IPS-18a (cell line): Measurements from ENCODE around the gene SALL1.

Experiments used
- H3K27ac ChIP-seq: one replicate; pipeline ENCODE4 v1.5.1; 2013; ENCODE audit warnings: low read length
- H3K27me3 ChIP-seq: one replicate; pipeline ENCODE4 v1.6.1; 2013; ENCODE audit warnings: mild to moderate bottlenecking, low read length; ENCODE audit not compliant: control insufficient read depth, insufficient read depth
- H3K36me3 ChIP-seq: one replicate; pipeline ENCODE4 v1.6.1; 2013; ENCODE audit warnings: low read depth, low read length; ENCODE audit not compliant: control insufficient read depth
- H3K4me1 ChIP-seq: one replicate; pipeline ENCODE4 v1.6.1; 2013; ENCODE audit warnings: low read depth, low read length; ENCODE audit not compliant: control insufficient read depth
- H3K4me3 ChIP-seq: one replicate; pipeline ENCODE4 v1.5.1; 2013; ENCODE audit warnings: low read length
- H3K9ac ChIP-seq: one replicate; pipeline ENCODE4 v1.6.1; 2013; ENCODE audit warnings: mild to moderate bottlenecking, low read length, moderate library complexity
- H3K9me3 ChIP-seq: one replicate; pipeline ENCODE4 v1.6.1; 2013; ENCODE audit warnings: low read depth, low read length; ENCODE audit not compliant: control insufficient read depth

SALL1 gene

DNA sequence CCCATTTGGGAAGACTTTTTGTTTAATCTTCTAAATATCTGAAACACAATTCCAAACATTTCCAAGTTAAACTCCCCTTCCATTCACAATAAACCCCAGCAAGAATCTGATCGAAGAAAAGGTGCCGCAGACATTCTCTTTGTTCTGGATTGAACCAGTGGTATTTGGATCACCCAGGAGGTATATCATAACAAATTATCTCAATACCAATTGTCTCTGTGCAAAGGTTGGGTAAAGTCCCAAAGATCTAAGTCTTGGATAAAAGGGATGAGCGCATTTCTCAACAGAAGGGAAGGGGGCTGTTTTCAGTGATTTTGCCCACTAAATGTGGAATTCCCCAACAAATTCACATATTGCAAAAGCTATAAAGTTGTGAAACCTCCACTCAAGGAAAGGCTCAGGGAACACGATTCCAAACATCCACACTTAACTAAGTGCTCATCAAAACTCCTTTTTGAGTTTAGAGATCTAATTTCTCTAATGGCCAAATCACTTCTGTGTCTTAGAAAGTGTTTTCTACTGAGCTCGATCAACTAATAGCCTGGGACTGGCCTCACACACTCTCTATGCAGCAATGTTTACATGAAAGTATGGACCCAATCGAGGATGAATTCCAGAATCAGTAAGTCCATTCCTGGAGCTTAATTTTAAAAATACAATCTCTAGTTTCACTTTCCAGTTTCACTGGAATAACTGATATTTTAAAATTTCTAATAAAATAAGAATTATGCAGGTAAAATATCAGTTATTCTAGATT, 30.9 kb downstream of the SALL1 start:
- H3K27me3 ChIP-seq, result peaks cover 8% of the 10 kb centered on the region
- no peak overlapping the region for H3K4me3 ChIP-seq
- H3K9me3 ChIP-seq, result no peaks in the 10 kb centered on the region
- H3K36me3 ChIP-seq, result no peaks in the 10 kb centered on the region
- H3K9ac ChIP-seq, result no peak overlapping the region
- H3K4me1 ChIP-seq, result peaks cover 22% of the 10 kb centered on the region
- no peak overlapping the region for H3K27ac ChIP-seq

DNA sequence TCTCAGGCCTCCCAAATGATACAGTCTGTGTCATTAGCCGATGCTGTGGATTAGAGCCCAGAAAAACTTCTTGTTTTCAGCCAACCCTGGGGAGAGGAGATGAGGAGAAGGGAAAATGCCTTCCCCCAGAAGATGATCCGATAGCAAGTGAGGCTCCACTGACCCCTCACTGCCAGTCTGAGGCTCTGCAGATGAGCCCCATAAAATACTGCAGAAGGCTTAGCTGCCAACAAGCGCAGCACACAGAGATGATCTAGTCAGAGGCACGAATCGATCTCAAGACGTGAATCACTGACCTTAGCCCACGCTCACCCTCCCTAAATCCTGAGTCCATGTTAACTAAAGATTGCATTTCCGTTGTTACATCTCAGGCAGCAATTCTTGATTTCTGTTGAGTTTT, 31.5 kb downstream of the SALL1 start:
- H3K27me3 ChIP-seq, result peaks cover 11% of the 10 kb centered on the region

DNA sequence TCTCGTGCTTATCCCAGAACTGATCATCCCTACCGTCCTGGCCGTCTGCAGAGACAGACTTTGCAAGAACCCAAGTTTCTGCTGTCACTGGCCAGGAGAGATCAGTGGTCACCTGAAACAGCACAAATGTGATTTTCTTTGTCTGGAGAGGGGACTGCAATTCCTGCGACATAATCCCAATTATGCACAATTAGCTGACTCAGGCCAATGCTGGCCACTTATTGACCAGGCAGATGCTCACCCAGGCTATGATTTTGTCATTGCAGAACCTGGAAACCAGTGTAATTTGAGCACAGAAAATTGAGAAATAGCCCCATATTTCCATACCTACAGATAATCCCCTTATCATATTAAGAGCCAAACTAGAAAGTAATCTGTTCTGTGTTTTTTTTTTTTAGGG, 34.7 kb downstream of the SALL1 start:
- Histone ChIP-seq H3K27me3 (peaks cover 43% of the 10 kb centered on the region), H3K9ac (no peak overlapping the region), H3K36me3 (no peaks in the 10 kb centered on the region), H3K9me3 (no peaks in the 10 kb centered on the region), H3K27ac (no peak overlapping the region), H3K4me1 (peaks cover 40% of the 10 kb centered on the region), H3K4me3 (no peak overlapping the region)

More for the DNA sequence above, 31.5 kb downstream of the SALL1 start:
- Histone ChIP-seq H3K36me3 (no peaks in the 10 kb centered on the region), H3K27ac (no peak overlapping the region), H3K9me3 (no peaks in the 10 kb centered on the region), H3K4me1 (peaks cover 25% of the 10 kb centered on the region), H3K4me3 (no peak overlapping the region), H3K9ac (no peak overlapping the region)

DNA sequence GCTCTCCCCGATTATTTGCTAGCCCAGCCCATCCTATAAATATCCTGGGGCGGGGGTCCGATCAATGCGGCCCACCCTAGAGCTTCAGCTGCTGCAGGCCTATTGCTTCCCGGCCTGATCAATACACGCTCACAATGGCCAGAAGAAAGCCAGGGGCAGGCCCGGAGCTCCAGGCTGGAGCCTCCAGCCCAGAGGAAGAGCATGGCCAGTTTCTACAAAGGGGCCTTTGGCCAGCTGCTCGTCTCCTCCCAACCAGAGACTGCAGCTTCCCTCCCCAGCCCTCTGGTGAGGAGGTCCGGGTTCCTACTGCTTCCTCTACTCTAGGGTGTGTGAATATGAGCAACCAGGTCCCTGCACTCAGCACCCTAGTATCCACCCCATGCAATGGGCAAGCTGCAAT, 36.7 kb downstream of the SALL1 start:
- Histone ChIP-seq H3K36me3 (no peaks in the 10 kb centered on the region), H3K4me3 (peak overlapping the region; percentile 52), H3K4me1 (peaks cover 42% of the 10 kb centered on the region), H3K9me3 (no peaks in the 10 kb centered on the region), H3K27me3 (peaks cover 46% of the 10 kb centered on the region), H3K9ac (no peak overlapping the region), H3K27ac (no peak overlapping the region)

DNA sequence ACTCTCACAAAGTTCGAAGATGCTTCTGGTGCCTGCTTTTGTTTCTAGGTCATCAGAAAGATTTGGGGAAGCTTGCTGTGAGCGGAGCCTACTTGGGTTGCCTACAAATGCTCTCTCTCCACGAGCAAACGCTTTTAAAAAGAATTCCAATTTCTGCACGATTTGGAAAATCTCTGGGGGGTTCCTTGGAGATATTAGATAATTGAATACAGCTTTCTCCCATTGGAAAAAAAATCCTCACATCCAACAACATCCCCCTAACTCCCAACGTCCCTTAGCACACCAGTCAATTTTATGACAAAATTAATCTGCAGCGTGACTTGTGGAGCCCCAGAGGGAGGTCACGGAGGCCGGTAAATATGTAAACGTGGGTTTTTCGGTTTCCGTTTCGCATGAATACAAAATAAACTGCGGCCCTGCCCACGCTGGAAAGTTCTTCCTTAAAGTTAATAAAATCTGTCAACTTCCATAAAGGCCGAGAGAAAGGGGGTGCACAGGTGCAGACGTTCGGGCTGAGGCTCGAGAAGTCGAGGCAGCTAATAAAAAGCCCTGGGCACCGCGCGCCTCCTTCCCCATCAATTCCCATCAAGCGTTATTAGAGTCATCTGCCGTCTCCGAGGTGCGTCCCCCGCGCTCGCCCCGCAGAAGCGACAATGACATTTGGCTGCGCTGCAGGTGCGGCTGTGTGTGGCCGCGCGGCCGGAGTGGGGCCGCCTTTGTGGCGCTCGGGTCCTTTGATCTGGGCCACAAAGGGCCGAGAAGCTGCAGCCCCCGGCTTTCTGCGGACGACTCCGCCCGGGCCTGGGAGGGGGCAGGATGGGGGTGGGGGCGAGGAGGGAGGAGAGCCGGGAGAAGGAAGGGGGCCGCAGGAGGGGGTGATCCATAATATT, 37.6 kb downstream of the SALL1 start:
- Histone ChIP-seq H3K9ac (no peak overlapping the region), H3K27me3 (peaks cover 46% of the 10 kb centered on the region), H3K9me3 (no peaks in the 10 kb centered on the region), H3K36me3 (no peaks in the 10 kb centered on the region), H3K4me3 (peak overlapping the region; percentile 52), H3K27ac (no peak overlapping the region), H3K4me1 (peaks cover 42% of the 10 kb centered on the region)

DNA sequence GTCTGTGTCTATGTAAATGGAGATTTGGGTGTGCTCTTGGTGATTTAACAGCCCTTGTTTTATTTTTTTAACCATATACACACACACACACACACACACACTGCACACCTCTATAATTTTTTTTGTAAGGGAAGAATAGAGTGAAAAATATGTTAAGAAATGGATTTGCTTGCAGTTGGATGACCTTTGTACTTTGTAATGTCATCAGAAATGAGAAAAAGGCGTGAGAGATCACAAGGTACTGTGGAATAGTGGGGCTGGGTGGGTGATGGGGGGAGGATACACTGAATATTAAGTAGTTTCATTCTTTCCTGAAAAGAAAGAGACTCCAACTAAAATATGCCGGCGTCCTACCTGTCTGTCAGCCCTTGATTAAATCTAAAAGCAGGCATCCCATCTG, 38.7 kb downstream of the SALL1 start:
- peaks cover 46% of the 10 kb centered on the region for H3K27me3 ChIP-seq

DNA sequence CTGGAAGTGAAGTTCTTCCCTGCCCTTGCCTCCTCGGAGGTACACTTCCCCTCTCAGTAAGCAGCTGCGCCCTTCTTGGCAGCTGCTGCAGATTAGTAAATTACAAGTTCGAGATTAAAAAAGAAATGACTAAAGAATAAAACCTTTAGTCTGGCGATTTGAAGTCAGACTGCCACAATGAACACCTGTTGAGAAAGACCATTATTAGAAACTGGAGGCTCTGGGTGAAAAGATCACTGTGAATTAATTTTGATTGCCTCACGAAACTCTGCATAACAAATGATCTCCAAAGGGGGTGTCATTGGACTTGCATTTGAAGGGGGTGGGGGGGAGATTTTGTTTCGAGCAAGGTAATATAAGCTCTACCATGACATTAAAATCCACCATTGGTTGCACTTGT, 39.3 kb downstream of the SALL1 start:
- H3K4me3 ChIP-seq, result peak overlapping the region; percentile 15
- no peak overlapping the region for H3K9ac ChIP-seq
- H3K27ac ChIP-seq, result no peak overlapping the region
- peaks cover 42% of the 10 kb centered on the region for H3K4me1 ChIP-seq
- H3K27me3 ChIP-seq, result peaks cover 46% of the 10 kb centered on the region
- no peaks in the 10 kb centered on the region for H3K9me3 ChIP-seq
- no peaks in the 10 kb centered on the region for H3K36me3 ChIP-seq

More for the DNA sequence above, 38.7 kb downstream of the SALL1 start:
- Histone ChIP-seq H3K4me3 (no peak overlapping the region), H3K36me3 (no peaks in the 10 kb centered on the region), H3K27ac (no peak overlapping the region), H3K9me3 (no peaks in the 10 kb centered on the region), H3K9ac (no peak overlapping the region), H3K4me1 (peaks cover 42% of the 10 kb centered on the region)

DNA sequence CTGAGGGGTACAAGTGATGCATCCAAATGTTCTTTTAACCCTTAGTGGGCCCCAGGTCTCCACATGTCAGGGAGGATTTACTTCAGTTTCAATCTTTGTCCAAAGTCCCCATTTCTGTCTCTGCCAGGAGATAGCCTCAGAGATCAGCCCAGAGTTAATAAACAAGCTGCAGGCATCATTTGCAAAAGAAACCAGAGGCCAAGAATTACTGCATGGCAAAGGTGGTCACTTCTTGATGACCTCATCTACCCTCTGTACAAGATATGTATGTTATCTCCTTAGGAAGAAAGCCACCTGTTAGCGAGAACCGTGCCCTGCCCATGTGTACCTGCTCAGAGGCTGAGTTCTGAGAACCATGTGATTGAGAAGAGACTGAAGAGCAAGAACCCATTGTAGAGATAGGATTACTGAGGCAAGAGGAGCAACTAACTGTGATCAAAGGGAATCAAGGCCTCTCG, 40.3 kb downstream of the SALL1 start:
- Histone ChIP-seq H3K9me3 (no peaks in the 10 kb centered on the region), H3K4me3 (no peak overlapping the region), H3K27me3 (peaks cover 43% of the 10 kb centered on the region), H3K4me1 (peaks cover 36% of the 10 kb centered on the region), H3K27ac (no peak overlapping the region), H3K36me3 (no peaks in the 10 kb centered on the region), H3K9ac (no peak overlapping the region)

DNA sequence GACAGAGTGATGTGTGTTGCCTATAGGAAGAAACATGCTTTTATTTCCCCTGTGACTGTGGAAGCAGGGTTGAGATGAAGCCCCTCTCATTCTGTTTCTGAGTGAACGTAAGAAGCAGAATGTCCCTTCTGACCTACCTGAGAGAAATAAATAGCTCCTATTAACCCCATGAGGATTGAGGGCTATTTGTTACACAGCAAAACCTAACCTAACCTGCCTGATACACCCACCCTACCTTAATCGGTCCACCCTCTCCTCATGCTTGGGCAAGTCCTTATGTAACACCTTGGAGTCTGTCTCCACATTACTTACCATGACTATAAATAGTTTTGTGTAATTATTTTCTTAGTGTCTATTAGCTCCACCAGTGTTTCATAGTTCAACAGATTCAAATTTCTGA, 41.9 kb downstream of the SALL1 start:
- Histone ChIP-seq H3K27ac (no peak overlapping the region), H3K9ac (no peak overlapping the region), H3K4me3 (no peak overlapping the region), H3K4me1 (peaks cover 30% of the 10 kb centered on the region), H3K36me3 (no peaks in the 10 kb centered on the region), H3K27me3 (peaks cover 31% of the 10 kb centered on the region), H3K9me3 (no peaks in the 10 kb centered on the region)

DNA sequence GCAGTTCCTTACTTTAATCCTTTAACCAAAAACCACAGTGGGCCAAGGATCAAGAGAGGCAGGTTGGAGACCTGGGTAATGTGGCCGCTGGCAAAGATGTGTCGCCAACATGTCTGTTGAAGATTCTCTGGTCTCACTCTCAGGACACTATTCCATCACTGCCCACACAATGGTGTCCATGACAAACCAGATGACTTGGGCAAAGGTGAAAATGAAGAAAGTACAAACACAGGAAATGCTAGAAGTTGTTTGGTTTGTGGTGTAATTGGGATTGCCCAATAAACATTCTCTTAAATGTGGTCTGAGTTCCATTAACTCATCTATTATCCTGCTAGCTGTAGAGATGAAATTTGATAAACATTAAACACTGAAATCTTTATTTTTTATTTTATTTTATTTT, 43.3 kb downstream of the SALL1 start:
- peaks cover 17% of the 10 kb centered on the region for H3K27me3 ChIP-seq
- peaks cover 19% of the 10 kb centered on the region for H3K4me1 ChIP-seq
- H3K9me3 ChIP-seq, result no peaks in the 10 kb centered on the region
- H3K27ac ChIP-seq, result no peak overlapping the region
- H3K4me3 ChIP-seq, result no peak overlapping the region
- no peak overlapping the region for H3K9ac ChIP-seq
- no peaks in the 10 kb centered on the region for H3K36me3 ChIP-seq

DNA sequence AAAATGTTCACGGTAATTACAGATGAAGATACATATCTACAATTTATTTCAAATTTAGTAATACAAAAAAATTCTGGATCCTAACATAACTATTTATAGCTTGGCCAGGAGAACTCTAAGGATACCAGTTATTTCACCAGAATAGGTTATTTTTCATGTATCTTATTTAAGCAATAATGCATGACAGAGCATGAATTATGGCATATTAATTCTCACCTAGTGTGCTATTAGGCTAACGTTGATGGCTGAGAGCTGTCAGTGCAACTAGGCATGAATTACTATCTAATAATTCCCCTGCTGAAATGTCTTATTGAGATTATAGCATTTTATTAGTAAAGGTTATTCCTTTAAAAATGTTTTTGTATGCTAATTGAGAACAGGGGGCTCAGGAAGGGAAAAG, 44.5 kb downstream of the SALL1 start:
- Histone ChIP-seq H3K27ac (no peak overlapping the region), H3K27me3 (peaks cover 5% of the 10 kb centered on the region), H3K4me1 (peaks cover 7% of the 10 kb centered on the region), H3K9ac (no peak overlapping the region), H3K9me3 (no peaks in the 10 kb centered on the region), H3K36me3 (no peaks in the 10 kb centered on the region), H3K4me3 (no peak overlapping the region)
